HG03565 (cell line): ENCODE data around the gene RCE1.

ENCODE experiments used
- ATAC-seq: cut with Tn5 transposase; IDR thresholded peaks from one replicate; pipeline ENCODE4 v1.9.1; 2021; ENCODE audit warnings: mild to moderate bottlenecking, moderate library complexity; ENCODE audit not compliant: unreplicated experiment

Gene RCE1

DNA sequence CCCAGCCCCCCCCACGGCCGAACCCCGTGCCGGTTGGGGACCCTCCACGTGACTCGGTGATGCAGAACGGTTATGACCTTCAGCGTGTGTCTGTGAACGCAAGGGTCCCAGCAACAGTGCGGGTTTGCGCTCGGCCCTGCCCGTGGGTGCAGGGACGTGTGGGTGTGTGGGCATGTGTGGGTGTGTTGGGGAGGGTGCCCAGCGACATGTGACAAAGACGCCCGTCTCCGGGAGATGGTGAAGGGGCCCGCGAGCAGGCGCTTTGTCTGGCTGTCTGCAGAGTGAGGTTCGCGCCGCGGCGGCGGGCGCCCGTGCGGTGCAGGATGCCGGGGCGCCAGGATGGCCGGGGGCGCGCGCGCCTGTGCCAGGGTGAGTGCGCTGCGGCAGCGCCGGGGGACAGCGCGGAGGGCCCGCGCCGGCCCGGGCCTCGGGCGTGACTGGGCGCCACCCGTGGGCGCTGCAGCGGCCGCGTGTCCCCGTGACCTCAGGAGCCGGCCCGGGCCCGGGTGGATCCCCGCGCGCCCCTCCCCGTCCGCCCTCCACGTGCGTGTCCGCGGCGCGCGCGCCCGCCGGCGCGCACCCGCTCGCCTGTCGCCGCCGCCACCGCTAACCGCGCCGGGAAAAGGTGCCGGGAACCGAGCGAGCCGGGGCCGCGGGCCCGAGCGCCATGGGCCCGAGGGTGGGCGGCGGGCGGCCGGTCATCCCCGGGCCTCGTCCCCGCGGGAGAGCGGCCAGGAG lies 13.4 kb downstream of the RCE1 start, which contains the start of gene LRFN4:
LRFN4 (plus strand) TSS at position 569 of the 738 bp plus-strand sequence. CDS start 681 bp downstream, outside the sequence.
- ATAC-seq, result peak; percentile 18

DNA sequence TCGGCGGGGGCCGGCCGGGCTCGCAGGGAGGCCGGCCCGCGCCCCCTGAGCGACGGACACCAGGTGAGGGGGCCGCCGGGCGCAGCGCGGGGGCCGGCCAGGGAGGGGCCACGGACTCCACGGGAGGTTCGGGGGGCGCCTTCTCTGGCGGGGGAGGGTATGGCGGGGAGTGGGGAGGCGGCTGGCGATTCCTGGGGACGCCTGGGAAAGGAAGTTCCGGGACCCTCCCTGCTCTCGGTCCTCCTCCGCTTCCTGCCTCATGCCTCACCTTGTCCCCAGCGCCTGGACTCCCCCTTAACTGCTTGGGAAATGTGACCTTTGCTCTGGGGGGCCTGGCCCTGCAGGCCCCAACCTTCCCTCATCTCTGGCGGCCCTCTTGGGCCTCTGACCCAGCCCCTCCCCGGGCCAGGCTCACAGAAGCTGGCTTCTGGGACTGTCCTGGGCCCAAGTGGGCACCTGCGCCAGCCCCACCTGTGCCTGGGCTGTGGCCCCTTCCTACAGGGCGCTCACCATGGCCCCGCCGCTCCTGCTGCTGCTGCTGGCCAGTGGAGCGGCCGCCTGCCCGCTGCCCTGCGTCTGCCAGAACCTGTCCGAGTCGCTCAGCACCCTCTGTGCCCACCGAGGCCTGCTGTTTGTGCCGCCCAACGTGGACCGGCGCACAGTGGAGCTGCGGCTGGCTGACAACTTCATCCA lies 14.1 kb downstream of the RCE1 start:
- no peak for ATAC-seq

DNA sequence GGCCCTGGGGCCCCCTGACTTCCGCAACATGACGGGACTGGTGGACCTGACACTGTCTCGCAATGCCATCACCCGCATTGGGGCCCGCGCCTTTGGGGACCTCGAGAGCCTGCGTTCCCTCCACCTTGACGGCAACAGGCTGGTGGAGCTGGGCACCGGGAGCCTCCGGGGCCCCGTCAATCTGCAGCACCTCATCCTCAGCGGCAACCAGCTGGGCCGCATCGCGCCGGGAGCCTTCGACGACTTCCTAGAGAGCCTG lies 14.6 kb downstream of the RCE1 start:
- ATAC-seq, result no peak

DNA sequence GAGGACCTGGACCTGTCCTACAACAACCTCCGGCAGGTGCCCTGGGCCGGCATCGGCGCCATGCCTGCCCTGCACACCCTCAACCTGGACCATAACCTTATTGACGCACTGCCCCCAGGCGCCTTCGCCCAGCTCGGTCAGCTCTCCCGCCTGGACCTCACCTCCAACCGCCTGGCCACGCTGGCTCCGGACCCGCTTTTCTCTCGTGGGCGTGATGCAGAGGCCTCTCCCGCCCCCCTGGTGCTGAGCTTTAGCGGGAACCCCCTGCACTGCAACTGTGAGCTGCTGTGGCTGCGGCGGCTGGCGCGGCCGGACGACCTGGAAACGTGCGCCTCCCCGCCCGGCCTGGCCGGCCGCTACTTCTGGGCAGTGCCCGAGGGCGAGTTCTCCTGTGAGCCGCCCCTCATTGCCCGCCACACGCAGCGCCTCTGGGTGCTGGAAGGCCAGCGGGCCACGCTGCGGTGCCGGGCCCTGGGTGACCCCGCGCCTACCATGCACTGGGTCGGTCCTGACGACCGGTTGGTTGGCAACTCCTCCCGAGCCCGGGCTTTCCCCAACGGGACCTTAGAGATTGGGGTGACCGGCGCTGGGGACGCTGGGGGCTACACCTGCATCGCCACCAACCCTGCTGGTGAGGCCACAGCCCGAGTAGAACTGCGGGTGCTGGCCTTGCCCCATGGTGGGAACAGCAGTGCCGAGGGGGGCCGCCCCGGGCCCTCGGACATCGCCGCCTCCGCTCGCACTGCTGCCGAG lies 15.1 kb downstream of the RCE1 start:
- no peak for ATAC-seq

DNA sequence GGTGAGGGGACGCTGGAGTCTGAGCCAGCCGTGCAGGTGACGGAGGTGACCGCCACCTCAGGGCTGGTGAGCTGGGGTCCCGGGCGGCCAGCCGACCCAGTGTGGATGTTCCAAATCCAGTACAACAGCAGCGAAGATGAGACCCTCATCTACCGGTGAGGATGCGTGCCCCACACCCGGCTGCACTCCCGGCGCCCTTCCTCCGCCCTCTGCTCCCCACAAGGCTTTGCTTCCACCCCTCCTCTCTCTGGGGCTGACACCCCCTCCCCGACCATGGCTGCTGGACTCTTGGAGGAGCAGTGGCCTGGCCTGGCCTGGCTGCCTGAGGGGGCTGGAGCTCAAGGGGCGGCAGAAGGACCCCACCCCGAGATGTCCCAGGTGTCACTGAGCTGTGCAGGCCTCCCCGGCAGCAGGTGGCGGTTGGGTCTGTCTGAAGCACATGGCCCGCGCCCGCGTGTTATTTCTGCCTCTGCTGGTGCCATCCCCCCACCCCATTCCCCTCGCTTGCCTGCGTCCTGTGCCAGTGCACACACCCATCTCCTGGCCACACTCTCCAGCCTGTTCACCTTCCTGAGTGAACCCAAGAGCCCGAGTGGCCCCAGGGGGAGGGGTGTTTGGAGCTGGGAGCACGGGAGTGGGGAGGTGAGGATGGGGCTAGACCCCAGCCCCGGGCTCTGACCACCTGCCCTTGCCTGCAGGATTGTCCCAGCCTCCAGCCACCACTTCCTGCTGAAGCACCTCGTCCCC lies 15.9 kb downstream of the RCE1 start:
- no peak for ATAC-seq

DNA sequence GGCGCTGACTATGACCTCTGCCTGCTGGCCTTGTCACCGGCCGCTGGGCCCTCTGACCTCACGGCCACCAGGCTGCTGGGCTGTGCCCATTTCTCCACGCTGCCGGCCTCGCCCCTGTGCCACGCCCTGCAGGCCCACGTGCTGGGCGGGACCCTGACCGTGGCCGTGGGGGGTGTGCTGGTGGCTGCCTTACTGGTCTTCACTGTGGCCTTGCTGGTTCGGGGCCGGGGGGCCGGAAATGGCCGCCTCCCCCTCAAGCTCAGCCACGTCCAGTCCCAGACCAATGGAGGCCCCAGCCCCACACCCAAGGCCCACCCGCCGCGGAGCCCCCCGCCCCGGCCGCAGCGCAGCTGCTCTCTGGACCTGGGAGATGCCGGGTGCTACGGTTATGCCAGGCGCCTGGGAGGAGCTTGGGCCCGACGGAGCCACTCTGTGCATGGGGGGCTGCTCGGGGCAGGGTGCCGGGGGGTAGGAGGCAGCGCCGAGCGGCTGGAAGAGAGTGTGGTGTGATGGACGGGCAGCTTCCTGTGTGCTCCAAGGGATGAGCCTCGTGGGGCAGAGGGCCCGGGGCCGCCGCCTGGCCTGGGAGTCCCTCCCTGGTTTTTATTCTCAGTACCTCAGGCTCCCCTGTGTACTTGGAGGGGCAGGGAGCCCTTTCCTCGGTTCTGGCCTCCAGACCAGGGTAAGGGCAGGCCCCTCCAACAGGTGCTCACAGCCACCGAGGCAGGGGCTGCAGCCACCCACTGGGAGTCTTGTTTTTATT lies 16.6 kb downstream of the RCE1 start:
- ATAC-seq, result no peak

DNA sequence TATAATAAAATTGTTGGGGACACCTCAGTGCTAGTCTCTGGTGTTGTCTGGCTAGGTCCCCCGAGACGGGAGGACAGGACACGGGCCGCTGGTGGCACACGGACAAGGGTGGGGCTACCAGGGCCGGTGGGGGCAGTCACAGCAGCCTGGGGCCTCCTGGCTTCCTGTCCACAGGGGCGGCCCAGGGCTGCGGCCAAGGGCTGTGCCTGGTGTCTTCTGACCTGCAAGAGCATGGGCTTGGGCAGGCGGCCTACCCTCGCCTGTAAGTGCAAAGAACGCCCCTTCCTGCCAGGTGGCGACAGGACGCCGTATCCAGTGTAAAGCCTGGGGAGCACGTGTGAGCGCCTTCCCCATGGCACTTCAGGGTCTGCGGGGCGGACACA lies 17.2 kb downstream of the RCE1 start:
- ATAC-seq, result no peak

DNA sequence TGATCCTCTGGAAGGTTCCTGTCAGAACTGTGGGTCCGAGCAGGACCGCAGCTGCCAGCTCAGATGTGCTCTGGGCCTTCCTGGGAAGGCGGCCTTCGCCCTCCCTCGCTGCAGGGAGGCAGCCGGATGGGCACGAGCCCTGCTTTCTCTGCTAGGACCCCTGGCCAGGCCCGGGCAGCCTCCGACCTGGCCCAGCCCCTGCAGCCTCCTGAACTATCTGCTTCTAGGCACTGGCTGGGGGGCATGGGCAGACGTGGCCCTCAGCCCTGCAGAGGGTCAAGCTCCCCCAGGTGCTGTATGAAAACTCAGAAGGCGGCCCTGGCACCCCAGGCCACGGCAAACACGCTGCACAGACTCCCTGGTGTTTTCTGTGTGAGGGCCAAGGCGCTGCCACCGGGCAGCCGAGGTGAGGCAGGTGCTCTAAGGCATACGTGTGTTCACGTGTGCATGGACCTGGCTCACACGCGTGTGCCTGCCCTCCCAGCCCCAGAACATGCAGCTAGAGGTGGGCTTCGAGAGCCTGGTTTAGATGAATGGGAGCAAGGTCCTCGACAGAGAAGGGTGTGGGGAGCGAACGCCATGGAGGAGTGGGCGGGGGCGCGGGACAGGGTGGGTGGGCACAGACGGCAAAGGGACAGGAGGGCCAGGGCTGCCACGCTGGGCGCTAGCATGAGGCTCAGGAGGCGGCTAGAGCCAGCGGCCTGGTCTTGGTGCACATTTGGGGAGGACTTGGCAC lies 18.0 kb downstream of the RCE1 start:
- no peak for ATAC-seq

DNA sequence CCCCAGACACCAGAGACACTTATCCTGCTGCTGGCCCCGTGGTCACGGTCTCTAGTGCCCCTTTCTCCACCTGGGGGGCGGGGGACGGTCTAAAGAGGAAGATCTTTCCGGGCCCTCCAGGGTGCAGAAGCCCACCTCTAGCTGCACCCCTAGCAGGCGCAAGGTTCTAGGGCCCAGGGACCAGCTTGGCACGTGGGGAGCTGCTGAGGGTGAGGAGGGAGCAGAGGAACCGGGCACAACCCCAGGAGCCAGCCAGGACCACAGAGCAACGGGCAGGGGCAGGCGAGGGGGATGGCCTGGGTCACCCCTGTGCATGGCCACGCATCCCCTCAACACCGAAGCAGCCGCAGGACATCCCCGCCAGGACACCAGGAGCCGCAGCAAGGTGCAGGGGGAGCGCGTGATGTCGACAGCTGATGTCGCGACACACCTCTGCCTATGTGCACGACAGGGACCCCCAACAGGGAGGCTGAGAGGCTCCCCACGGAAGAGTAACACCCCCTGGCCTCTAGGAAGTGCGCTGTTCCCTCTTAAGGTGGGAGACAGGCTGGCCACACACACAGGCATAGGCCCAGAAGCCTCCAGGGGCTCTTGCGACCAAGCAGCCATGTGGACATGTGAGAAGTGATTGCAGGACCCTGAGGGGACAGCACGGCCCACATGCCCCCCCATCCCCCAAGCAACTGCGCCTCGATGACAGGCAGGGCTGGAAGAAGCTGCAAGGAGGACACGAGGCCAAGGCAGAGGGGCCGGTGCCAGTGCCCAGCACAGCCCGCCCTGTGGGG lies 18.7 kb downstream of the RCE1 start:
- no peak for ATAC-seq

DNA sequence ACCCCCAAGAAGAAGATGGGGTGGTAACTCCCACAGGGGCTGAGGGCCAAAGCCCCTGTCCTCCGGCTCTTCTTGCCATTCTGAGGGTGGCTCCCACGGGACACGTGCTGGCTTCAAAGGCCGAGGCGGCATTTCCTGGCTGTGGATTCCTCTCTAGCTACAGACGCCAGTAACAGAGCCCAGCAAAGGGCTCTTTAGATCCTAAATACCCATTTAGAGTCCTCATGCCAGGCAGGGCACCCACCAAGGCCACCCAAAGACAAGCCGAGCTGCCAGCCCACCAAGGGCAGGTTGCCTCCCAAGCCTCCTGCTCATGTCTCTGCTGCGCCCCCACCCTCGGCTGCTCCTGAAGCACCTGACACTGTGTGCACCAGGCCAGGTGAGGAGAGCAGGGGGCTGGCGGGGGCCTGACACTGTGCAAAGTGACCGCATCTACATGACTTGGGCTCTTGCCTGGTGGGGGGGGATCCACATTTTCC lies 19.4 kb downstream of the RCE1 start:
- ATAC-seq, result no peak

DNA sequence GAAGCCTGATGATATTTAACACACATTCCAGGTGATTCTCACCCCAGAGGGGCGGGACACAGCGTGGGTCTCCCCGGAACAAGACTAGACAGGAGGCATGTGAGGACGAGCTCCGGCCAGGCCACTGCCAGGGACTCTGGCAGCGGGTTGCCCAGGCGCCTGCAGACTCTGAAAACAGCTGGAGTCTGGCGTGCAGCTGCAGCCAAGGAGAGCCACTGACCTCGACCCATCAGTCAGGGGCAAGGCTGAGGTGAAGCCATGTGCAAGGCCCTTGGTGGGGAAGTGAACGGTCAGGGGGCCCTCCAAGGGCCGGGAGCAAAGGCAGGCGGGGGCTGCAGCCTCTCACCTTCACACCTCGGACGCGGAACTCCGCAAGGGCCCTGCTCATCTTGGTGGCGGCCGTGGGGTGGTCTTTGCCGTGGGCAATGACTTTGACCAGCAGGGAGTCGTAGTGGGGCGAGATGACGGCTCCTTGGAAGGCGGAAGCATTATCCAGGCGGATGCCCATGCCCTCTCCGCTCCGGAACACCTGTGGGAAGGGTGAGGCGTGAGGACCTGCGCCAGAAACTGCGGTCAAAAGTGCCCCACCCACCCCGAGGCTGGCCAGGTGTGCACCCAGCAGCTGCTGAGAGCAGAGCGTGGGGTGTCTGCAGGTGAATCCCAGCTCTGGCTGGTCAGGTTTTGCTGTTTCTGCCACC lies 20.3 kb downstream of the RCE1 start:
- ATAC-seq, result no peak

DNA sequence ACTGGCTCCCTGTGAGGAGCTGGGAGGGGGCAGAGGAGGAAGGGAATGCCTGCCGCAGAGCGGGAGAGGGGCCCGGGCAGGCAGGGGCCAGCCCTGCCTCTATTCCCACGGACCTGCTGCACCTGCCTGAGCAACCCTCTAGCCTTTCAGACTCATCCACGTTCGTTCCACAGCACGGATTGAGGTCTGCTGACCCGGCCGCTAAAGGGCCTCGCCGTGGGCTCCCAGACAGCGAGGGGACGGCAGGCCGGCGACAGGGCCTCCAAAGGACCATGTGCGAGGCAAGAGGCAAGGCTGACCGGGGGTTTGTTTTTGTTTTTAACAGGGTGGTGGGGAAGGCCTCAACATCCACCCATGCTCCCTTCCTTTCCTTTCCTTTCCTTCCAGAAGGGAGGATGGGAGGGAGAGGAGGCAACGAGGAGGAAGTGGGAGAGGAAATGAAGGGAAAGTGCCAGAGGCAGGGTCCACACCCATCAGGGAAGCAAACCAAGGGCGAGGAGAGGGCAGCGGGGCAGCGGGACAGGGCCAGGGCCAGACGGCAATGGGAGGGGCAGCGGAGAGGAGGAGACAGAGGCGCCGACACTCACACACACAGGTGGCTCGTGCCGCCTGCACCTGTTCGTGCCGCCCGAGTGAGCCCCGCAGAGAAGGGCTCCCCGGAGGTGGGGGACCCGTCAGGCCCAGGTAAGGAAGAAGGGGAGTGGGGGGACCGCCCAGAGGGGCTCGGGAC lies 21.1 kb downstream of the RCE1 start:
- no peak for ATAC-seq

DNA sequence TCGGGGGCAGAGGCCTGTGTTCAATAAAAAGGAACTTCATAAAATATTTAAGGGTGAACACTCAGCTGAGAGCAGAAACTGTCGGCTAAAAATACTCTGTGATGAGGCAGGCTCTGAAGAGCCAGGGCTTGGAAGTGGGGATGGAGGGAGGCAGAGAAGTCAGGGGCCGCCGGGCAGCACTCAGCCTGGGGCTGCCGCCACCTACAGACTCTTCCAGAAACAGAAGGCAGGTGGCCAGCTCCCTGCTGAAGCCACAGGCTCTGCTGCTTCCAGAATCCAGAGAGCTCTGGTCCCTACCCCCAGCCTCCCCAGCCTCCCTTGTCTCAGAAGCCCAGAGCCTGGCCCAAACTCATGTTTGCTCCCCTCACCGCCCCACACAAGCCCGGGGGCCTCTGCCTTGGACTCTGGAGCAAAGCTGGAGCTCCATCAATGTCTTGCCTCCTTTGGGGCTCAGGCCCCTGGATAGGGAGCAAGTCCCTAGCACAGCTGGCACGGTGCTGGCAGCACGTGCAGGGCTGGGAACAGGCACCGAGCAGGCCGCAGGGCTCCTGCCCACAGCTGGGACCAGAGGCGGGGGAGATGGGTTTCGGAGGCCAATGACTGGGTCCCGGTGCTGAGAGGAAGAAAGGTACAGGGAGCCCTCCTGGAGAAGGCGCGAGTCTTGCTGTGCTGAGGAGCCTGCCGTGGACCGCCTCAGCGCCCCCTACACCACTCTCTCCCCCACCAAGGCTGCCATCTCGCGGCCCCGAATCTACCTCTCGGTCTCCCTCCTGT lies 21.9 kb downstream of the RCE1 start:
- no peak for ATAC-seq

DNA sequence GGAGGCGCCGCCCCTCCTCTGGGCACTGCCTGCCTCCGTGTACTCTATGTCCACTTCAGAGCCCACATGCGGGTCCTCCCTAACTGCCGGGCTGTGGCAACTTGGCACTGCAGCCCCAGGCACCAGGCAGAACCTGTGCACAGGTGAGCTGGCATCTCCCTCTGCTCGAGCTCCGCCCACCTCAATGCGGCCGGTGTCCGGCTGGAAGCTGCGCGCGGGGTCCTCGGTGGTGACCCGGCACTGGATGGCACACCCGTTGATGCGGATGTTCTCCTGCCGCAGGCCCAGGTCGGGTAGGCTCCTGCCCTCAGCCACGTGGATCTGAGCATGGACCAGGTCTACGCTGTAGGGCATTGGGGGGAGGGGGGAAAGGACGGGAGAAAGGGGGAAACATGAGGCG lies 22.8 kb downstream of the RCE1 start:
- ATAC-seq, result no peak

DNA sequence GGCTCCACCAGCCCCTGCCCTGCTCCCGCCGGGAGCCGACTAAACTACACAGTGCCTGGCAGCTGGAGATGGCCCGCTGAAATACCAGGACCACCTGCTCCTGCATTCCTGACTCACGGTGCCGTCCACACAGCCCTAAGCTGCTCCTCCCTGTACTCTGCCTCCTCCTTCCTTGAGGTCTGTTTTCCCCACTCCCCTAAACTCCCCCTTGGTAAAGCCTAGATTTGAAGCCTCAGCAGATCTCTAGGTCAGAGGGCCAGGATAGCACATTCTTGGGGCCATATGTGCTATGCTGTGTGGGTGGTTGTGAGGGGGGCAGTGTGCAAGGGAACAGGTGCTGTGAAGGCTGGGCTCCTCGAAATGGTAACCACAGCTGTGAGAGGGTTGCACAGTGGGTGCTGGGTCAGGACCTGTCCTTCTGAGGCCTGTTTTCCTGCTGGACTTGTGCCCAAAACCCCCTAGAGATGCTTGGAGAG lies 23.3 kb downstream of the RCE1 start:
- ATAC-seq, result no peak

DNA sequence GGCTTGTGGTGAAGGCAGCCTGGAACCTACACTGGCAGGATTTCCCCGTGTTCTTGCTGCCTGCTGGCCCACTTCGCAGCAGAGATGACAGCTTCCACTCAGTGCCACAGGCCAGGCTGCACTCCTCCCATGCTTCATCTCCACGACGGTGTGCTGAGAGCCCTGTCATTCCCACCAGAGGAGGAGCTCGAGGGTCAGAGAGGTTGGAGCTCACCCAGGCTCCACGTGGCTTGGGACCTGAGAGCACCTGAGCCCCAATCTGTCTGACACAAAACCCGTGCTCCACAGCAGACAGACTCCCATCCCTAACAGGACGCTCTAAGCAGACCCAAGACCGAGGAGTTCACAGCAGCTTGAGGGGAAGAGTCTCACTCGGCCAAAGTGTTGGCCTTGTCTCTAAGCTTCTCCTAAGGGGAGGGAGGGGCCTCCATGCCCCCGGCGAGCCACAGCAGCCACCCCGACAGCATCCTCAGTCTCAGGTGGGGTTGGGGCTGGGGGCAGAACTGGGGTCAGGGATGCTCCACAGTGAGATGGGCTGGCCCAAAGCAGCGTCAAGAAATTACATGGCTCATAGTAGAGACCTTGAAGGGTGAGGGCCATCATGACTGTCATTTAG lies 24.3 kb downstream of the RCE1 start:
- ATAC-seq, result no peak
